OCI-LY3 (cell line): ENCODE measurements around the gene MROH8.

ENCODE experiments used
- CTCF ChIP-seq: fragments of 200-600, 300-600 bp; sonication (generic); IDR thresholded peaks from 2 replicates; pipeline ENCODE4 v1.5.1; 2014; ENCODE audit warnings: antibody characterized with exemption, low read length, low read depth
- EZH2phosphoT487 ChIP-seq: fragments of 200-600 bp; shearing (Covaris generic); IDR thresholded peaks from 2 replicates; pipeline ENCODE4 v1.6.1; 2018; ENCODE audit warnings: antibody characterized with exemption, mixed run types, low read depth

- TF ChIP-seq CTCF (no peak), EZH2phosphoT487 (no peak)
Observed at GRCh38 chr20:37131486-37131885, 47.9 kb downstream of the MROH8 start.
